Measurements from ENCODE around the gene MVD. TPM values are rescaled to one million over a fixed set of nuclear protein-coding genes. Genes with fewer than 3 reads are reported as not detected.

MVD gene
- total RNA-seq, 1 donor from 2014 or later: 40.0 TPM

DNA sequence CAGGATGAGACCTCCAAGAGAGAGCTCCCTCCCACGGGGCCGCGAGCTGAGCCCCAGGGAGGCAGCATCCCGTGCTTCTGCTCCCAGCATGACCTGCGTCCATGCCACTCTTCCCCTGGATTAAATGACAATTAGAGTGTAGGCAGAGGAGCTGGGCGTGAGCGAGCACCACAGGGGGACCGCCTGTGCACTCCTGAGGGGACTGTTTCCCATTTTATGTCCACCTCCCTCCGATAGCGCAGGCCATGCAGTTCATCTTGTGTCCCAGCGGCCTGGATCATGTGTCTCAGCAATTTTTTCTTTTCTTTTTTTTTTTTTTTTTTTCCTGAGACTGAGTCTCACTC lies 30.3 kb downstream of the MVD start:
- peaks cover under 1% of the 10 kb centered on the region for H3K27me3 Mint-ChIP-seq (ENCODE audit: low read depth)
- peaks cover 4% of the 10 kb centered on the region for H3K4me1 Mint-ChIP-seq (ENCODE audit: low read depth)
- no peaks in the 10 kb centered on the region for H3K9me3 Mint-ChIP-seq (ENCODE audit: low read depth)
- no peak for DNase-seq (ENCODE audit: low spot score)
- peaks cover 7% of the 10 kb centered on the region for H3K36me3 Mint-ChIP-seq (ENCODE audit: low read depth)
- TF ChIP-seq, protein P1, sequence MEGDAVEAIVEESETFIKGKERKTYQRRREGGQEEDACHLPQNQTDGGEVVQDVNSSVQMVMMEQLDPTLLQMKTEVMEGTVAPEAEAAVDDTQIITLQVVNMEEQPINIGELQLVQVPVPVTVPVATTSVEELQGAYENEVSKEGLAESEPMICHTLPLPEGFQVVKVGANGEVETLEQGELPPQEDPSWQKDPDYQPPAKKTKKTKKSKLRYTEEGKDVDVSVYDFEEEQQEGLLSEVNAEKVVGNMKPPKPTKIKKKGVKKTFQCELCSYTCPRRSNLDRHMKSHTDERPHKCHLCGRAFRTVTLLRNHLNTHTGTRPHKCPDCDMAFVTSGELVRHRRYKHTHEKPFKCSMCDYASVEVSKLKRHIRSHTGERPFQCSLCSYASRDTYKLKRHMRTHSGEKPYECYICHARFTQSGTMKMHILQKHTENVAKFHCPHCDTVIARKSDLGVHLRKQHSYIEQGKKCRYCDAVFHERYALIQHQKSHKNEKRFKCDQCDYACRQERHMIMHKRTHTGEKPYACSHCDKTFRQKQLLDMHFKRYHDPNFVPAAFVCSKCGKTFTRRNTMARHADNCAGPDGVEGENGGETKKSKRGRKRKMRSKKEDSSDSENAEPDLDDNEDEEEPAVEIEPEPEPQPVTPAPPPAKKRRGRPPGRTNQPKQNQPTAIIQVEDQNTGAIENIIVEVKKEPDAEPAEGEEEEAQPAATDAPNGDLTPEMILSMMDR (IDR thresholded peaks at IDR 0.05): no peak
- no peak overlapping the region for H3K4me3 Mint-ChIP-seq (ENCODE audit: unreplicated experiment)
- H3K27ac Mint-ChIP-seq (ENCODE audit: unreplicated experiment): no peak overlapping the region

DNA sequence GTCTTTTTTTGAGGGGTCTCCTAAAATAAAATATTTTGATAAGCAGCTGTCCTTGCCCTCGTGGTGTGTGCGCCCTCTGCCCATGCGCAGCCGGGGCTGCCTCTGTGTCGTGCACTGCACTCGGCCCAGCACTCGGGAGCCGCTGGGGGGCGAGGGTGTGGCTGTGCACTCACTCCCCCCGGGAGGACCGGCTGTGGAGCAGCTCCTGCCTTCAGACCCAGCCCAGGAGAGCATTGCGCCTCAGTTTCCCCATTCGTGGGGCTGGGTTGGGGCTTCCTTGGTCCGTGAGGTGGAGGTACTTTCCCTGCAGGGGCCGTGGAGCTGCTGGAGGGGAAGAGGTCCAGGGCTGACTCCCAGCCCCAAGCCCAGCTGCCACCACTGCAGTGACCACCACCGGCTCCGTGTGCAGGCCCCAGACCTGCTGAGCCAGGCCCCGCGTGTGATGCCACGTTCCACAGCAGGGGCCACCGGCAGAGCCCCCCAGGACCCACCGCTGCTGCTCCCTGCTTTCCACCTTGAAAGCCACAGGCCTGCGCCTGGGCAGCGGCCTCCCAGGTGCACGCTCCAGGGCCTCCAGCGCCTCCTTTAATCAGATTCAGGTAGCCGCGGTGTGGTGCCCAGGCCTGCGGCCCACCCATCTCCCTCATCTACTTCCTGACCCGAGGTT lies 30.8 kb downstream of the MVD start:
- H3K27me3 Mint-ChIP-seq (ENCODE audit: low read depth): no peaks in the 10 kb centered on the region
- H3K9me3 Mint-ChIP-seq (ENCODE audit: low read depth): no peaks in the 10 kb centered on the region
- H3K27ac Mint-ChIP-seq (ENCODE audit: unreplicated experiment): no peak overlapping the region
- peaks cover 4% of the 10 kb centered on the region for H3K4me1 Mint-ChIP-seq (ENCODE audit: low read depth)
- no peak overlapping the region for H3K4me3 Mint-ChIP-seq (ENCODE audit: unreplicated experiment)
- peaks cover 10% of the 10 kb centered on the region for H3K36me3 Mint-ChIP-seq (ENCODE audit: low read depth)
- TF ChIP-seq, protein P1 (IDR thresholded peaks at IDR 0.05): no peak
- no peak for DNase-seq (ENCODE audit: low spot score)

DNA sequence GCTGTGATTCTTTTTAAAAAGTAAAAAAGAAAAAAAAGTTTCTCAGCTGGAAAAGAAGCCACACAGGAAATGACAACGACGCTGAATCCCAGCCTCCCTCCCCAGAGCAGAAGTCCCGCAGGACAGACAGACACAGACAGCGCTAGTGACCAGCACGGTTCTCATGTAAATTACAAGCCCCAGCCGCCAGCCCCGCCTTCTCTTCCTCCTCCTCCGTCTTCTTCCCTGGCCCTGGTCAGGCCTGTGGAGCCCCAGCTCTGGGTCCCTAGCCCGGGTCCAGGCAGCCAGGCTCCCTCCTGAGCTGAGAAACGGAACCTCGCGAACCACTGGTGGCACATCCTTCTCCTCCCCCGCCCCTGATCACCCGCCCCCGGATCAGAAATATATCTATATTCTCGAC lies 31.5 kb downstream of the MVD start:
- Mint-ChIP-seq H3K27me3 (ENCODE audit: low read depth) (no peaks in the 10 kb centered on the region), H3K4me1 (ENCODE audit: low read depth) (peaks cover 4% of the 10 kb centered on the region), H3K36me3 (ENCODE audit: low read depth) (peaks cover 11% of the 10 kb centered on the region), H3K9me3 (ENCODE audit: low read depth) (no peaks in the 10 kb centered on the region), H3K4me3 (ENCODE audit: unreplicated experiment) (no peak overlapping the region), H3K27ac (ENCODE audit: unreplicated experiment) (no peak overlapping the region)
- no peak for DNase-seq (ENCODE audit: low spot score)
- TF ChIP-seq, protein P1 (IDR thresholded peaks at IDR 0.05): no peak

DNA sequence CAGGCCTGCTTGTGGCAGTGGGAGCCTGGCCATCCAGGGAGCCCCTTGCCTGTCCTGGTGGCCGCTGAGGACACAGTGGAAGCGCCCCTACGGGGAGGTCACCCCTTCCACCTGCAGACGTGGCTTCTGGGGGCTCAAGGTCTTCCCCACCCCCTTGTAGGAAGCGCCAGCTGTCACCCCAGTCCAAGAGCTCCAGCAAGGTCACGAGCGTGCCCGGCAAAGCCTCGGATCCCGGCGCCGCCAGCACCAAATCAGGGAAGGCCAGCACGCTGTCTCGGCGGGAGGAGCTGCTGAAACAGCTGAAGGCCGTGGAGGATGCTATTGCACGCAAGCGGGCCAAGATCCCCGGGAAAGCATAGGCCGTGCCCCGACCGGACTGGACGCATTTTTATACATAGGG lies 31.9 kb downstream of the MVD start:
- H3K27me3 Mint-ChIP-seq (ENCODE audit: low read depth): no peaks in the 10 kb centered on the region
- H3K27ac Mint-ChIP-seq (ENCODE audit: unreplicated experiment): no peak overlapping the region
- peaks cover 11% of the 10 kb centered on the region for H3K36me3 Mint-ChIP-seq (ENCODE audit: low read depth)
- peaks cover 4% of the 10 kb centered on the region for H3K4me1 Mint-ChIP-seq (ENCODE audit: low read depth)
- H3K9me3 Mint-ChIP-seq (ENCODE audit: low read depth): no peaks in the 10 kb centered on the region
- TF ChIP-seq, protein P1 (IDR thresholded peaks at IDR 0.05): no peak
- no peak for DNase-seq (ENCODE audit: low spot score)
- no peak overlapping the region for H3K4me3 Mint-ChIP-seq (ENCODE audit: unreplicated experiment)

DNA sequence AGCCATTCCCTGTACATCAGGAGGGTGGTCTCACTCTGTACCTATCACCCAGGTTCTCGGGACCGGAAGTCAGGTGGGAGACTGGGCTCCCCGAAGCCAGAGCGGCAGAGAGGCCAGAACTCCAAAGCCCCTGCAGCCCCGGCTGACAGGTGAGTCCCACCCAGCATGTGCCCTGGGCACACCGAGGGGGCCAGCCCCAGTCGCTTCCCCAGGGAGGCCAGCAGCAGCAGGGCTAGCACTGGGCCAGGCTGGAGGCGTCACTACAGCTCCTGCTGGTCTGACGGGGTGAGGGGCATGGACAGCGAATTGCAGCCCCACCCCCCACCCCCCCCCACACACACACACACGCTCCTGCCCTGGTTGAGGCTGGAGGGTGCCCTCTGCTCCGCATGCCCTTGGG lies 32.5 kb downstream of the MVD start:
- H3K4me1 Mint-ChIP-seq (ENCODE audit: low read depth): peaks cover 4% of the 10 kb centered on the region
- no peak overlapping the region for H3K27ac Mint-ChIP-seq (ENCODE audit: unreplicated experiment)
- DNase-seq (ENCODE audit: low spot score): peak; percentile 81
- H3K27me3 Mint-ChIP-seq (ENCODE audit: low read depth): no peaks in the 10 kb centered on the region
- H3K36me3 Mint-ChIP-seq (ENCODE audit: low read depth): peaks cover 11% of the 10 kb centered on the region
- H3K9me3 Mint-ChIP-seq (ENCODE audit: low read depth): no peaks in the 10 kb centered on the region
- TF ChIP-seq, protein P1 (IDR thresholded peaks at IDR 0.05): no peak
- no peak overlapping the region for H3K4me3 Mint-ChIP-seq (ENCODE audit: unreplicated experiment)

All from chondrocyte (in vitro differentiated cells).